ENCODE data around the gene SHANK2. TPM values are rescaled to one million over a fixed set of nuclear protein-coding genes. Genes with fewer than 3 reads are reported as not detected.

Gene SHANK2
- 44.1 TPM for total RNA-seq

GRCh38 chr11:71252269-71252769 is at the start of gene SHANK2:
Gene SHANK2 (minus strand): TSS chr11:71252577. CDS start chr11:71147326, 105,251 bp downstream.

Other genes starting within 250 kb of the SHANK2 start
- 44.8 TPM for gene DHCR7, start 195.8 kb upstream of the SHANK2 start, total RNA-seq
- 24.5 TPM for gene NADSYN1, start 200.6 kb upstream of the SHANK2 start, total RNA-seq